Sciatic nerve (tissue), 2 donors: ENCODE data around the gene IL1A. TPM values are rescaled to one million over a fixed set of nuclear protein-coding genes. Genes with fewer than 3 reads are reported as not detected.

ENCODE experiments used
- ATAC-seq: fragments of 200-7000 bp; cut with Tn5 transposase; one replicate; pipeline ENCODE4 v1.9.1; 2020; ENCODE audit warnings: mild to moderate bottlenecking, moderate library complexity
- DNase-seq: peaks from one replicate; pipeline ENCODE4 v3.0.0-alpha.2; 2020; ENCODE audit warnings: low spot score
- intact Hi-C: fragments of 100-400 bp; cut with DNase I; formaldehyde crosslinking; loops from one replicate; pipeline ENCODE4 v1.14.2; 2022
- total RNA-seq: library from RNA; stranded (reverse); fragmentation: NEBNext Ultra II Directional; extraction: Animal tissue kit (Norgen Biotek cat#: 25700); gene quantifications from one replicate; pipeline ENCODE4 v1.2.1, GENCODE V29; 2021
- donor health status: DM: no; HTN: no; CAD: no.
- donor health status: DM: no; HTN: no; CAD: no.

The IL1A gene
- total RNA-seq, 1 donor from 2014 or later, result 0.18 TPM

- DNase-seq (no peak), ATAC-seq (no peak)
- intact Hi-C loops, result no loop called here
Observed at GRCh38 chr2:112772911-112773475, 11.3 kb downstream of the IL1A start.

GRCh38 chr2:112772322-112772721 lies 12.0 kb downstream of the IL1A start:
- ATAC-seq (no peak), DNase-seq (no peak)
- intact Hi-C loops, result no loop called here

- intact Hi-C loops, result no loop called here
- DNase-seq, result no peak
- ATAC-seq, result no peak
Observed at GRCh38 chr2:112768432-112768831, 15.9 kb downstream of the IL1A start.

GRCh38 chr2:112767693-112768330 lies 16.5 kb downstream of the IL1A start:
- intact Hi-C loops, result no loop called here
- ATAC-seq, result no peak

GRCh38 chr2:112765251-112765650 lies 19.0 kb downstream of the IL1A start:
- DNase-seq (no peak), ATAC-seq (no peak)
- intact Hi-C loops, result no loop called here

More at GRCh38 chr2:112767693-112768330, 16.5 kb downstream of the IL1A start:
- no peak for DNase-seq

GRCh38 chr2:112764071-112765044 lies 19.9 kb downstream of the IL1A start, which contains the start of gene CKAP2L:
Gene CKAP2L, minus strand, starts transcription at chr2:112764609. Its CDS starts 11 bp downstream, at chr2:112764598.
- peak; percentile 97 for DNase-seq
- ATAC-seq, result peak; percentile 100
- intact Hi-C loops, result no loop called here

GRCh38 chr2:112762276-112762675 lies 22.0 kb downstream of the IL1A start:
- intact Hi-C loops, result no loop called here
- ATAC-seq (no peak), DNase-seq (no peak)

- intact Hi-C loops, result no loop called here
- DNase-seq (no peak), ATAC-seq (no peak)
Observed at GRCh38 chr2:112760149-112760548, 24.1 kb downstream of the IL1A start.

GRCh38 chr2:112758711-112759110 lies 25.6 kb downstream of the IL1A start:
- intact Hi-C loops, result loop anchor here (10.0 kb wide), 1 partner anchor 186 kb away; no protein-coding TSS in a partner anchor
- DNase-seq (no peak), ATAC-seq (no peak)

- ATAC-seq (no peak), DNase-seq (no peak)
- intact Hi-C loops, result loop anchor here (10.0 kb wide), 1 partner anchor 188 kb away; no protein-coding TSS in a partner anchor
Observed at GRCh38 chr2:112757265-112757664, 27.0 kb downstream of the IL1A start.

GRCh38 chr2:112756207-112756606 lies 28.1 kb downstream of the IL1A start:
- DNase-seq, result no peak
- intact Hi-C loops, result loop anchor here (10.0 kb wide), 1 partner anchor 189 kb away; no protein-coding TSS in a partner anchor
- no peak for ATAC-seq

GRCh38 chr2:112755444-112755843 lies 28.8 kb downstream of the IL1A start:
- intact Hi-C loops, result loop anchor here (10.0 kb wide), 1 partner anchor 189 kb away; no protein-coding TSS in a partner anchor
- DNase-seq (no peak), ATAC-seq (no peak)

GRCh38 chr2:112754564-112754963 lies 29.7 kb downstream of the IL1A start:
- DNase-seq (no peak), ATAC-seq (no peak)
- intact Hi-C loops, result loop anchor here (10.0 kb wide), 1 partner anchor 190 kb away; no protein-coding TSS in a partner anchor

- DNase-seq (no peak), ATAC-seq (no peak)
- intact Hi-C loops, result loop anchor here (10.0 kb wide), 1 partner anchor 192 kb away; no protein-coding TSS in a partner anchor
Observed at GRCh38 chr2:112752667-112753066, 31.6 kb downstream of the IL1A start.

- ATAC-seq (no peak), DNase-seq (no peak)
- intact Hi-C loops, result loop anchor here (10.0 kb wide), 1 partner anchor 193 kb away; no protein-coding TSS in a partner anchor
Observed at GRCh38 chr2:112751451-112752197, 32.7 kb downstream of the IL1A start.

GRCh38 chr2:112750560-112750843 lies 33.8 kb downstream of the IL1A start:
- no peak for DNase-seq
- intact Hi-C loops, result loop anchor here (10.0 kb wide), 1 partner anchor 194 kb away; no protein-coding TSS in a partner anchor
- no peak for ATAC-seq

- DNase-seq (peak; percentile 83), ATAC-seq (peak; percentile 57)
- intact Hi-C loops, result loop anchor here (10.0 kb wide), 1 partner anchor 195 kb away; no protein-coding TSS in a partner anchor
Observed at GRCh38 chr2:112749755-112750559, 34.3 kb downstream of the IL1A start.

GRCh38 chr2:112740527-112740926 lies 43.8 kb downstream of the IL1A start:
- intact Hi-C loops, result no loop called here
- ATAC-seq, result no peak
- no peak for DNase-seq
